GM10266 (cell line): ENCODE measurements around the gene CIPC.

Experiments used
- DNase-seq: peaks from one replicate; pipeline ENCODE4 v3.0.0; 2012; ENCODE audit errors: extremely low spot score
- CTCF ChIP-seq: IDR thresholded peaks from 2 replicates; pipeline ENCODE4 v1.5.1; 2012; ENCODE audit warnings: mild to moderate bottlenecking, low read depth; ENCODE audit not compliant: control insufficient read depth, insufficient read depth; ENCODE audit errors: missing control alignments

CIPC gene

GRCh38 chr14:77120771-77121743 is 23.0 kb downstream of the CIPC start:
- DNase-seq: peak; percentile 82
- no peak for TF ChIP-seq CTCF

GRCh38 chr14:77122526-77123125 is 24.6 kb downstream of the CIPC start:
- TF ChIP-seq CTCF: no peak
- DNase-seq: no peak

GRCh38 chr14:77123381-77124325 is 25.6 kb downstream of the CIPC start:
- no peak for TF ChIP-seq CTCF
- no peak for DNase-seq

GRCh38 chr14:77124345-77125280 is 26.6 kb downstream of the CIPC start:
- TF ChIP-seq CTCF: peak; percentile 91
- DNase-seq: peak; percentile 77

GRCh38 chr14:77125281-77125801 is 27.3 kb downstream of the CIPC start:
- no peak for TF ChIP-seq CTCF
- DNase-seq: no peak

GRCh38 chr14:77125823-77126325 is 27.8 kb downstream of the CIPC start:
- TF ChIP-seq CTCF: no peak
- DNase-seq: no peak
